Thoracic aorta (tissue), 2 donors: Measurements from ENCODE around the gene SYT6. TPM values are rescaled to one million over a fixed set of nuclear protein-coding genes. Genes with fewer than 3 reads are reported as not detected.

Experiments used
- ATAC-seq: fragments of 150-250 bp; one replicate; pipeline ENCODE4 v1.8.0; 2017; ENCODE audit warnings: low read depth; ENCODE audit not compliant: insufficient number of reproducible peaks, low FRiP score
- DNase-seq: peaks from one replicate; pipeline ENCODE4 v3.0.0-alpha.2; 2020; ENCODE audit warnings: low spot score
- H3K27ac ChIP-seq, 2 donors: fragments of 200-600 bp; sonication (generic); 1 replicate in 1 of 2; 2 replicates in 1 of 2; pipeline ENCODE4 v1.5.1; 2016; ENCODE audit warnings: mild to moderate bottlenecking in 2 of 2, moderate library complexity in 2 of 2
- H3K27me3 ChIP-seq: fragments of 200-600 bp; sonication (generic); replicated peaks from 2 replicates; pipeline ENCODE4 v1.6.0; 2016; ENCODE audit warnings: mild to moderate bottlenecking; ENCODE audit not compliant: insufficient read depth
- H3K36me3 ChIP-seq: fragments of 200-600 bp; sonication (generic); one replicate; pipeline ENCODE4 v1.5.1; 2016
- H3K4me1 ChIP-seq, 2 donors: fragments of 200-600 bp; sonication (generic); 1 replicate in 1 of 2; 2 replicates in 1 of 2; pipeline versions ENCODE4 v1.5.1 to v1.6.0; 2016; ENCODE audit warnings: low read depth in 2 of 2, mild to moderate bottlenecking in 1 of 2; ENCODE audit not compliant: control insufficient read depth in 1 of 2
- H3K4me3 ChIP-seq: fragments of 200-600 bp; sonication (generic); 2 replicates; pipeline ENCODE4 v1.5.1; 2016; ENCODE audit warnings: mild to moderate bottlenecking
- H3K9me3 ChIP-seq: fragments of 200-600 bp; sonication (generic); 2 replicates; pipeline ENCODE4 v1.5.1; 2016
- CTCF ChIP-seq: fragments of 200-600 bp; sonication (generic); IDR thresholded peaks from one replicate; pipeline ENCODE4 v1.5.1; 2019; ENCODE audit warnings: antibody characterized with exemption
- total RNA-seq, 2 donors: library from RNA; depleted of rRNA; stranded (reverse); fragments of >200 nt; gene quantifications; one replicate each; pipeline versions ENCODE4 v1.1.0 to v1.2.3, GENCODE V29; 2016

SYT6 gene
- total RNA-seq, 2 donors from 2014 or later = 0.85 TPM; not detected in 1

GRCh38 chr1:114139540-114139939 lies 14.1 kb downstream of the SYT6 start:
- TF ChIP-seq CTCF = no peak
- Histone ChIP-seq H3K36me3 (no peaks in the 10 kb centered on the region), H3K4me3 (no peak overlapping the region), H3K27me3 (no peaks in the 10 kb centered on the region), H3K9me3 (no peaks in the 10 kb centered on the region), H3K27ac (no peak overlapping the region), H3K4me1 (no peaks in the 10 kb centered on the region)
- ATAC-seq (no peak), DNase-seq (no peak)

GRCh38 chr1:114137497-114137896 lies 16.2 kb downstream of the SYT6 start:
- ATAC-seq (no peak), DNase-seq (no peak)
- H3K27me3 ChIP-seq = no peaks in the 10 kb centered on the region
- H3K4me3 ChIP-seq = no peak overlapping the region
- no peak overlapping the region for H3K27ac ChIP-seq
- no peaks in the 10 kb centered on the region for H3K36me3 ChIP-seq
- TF ChIP-seq CTCF = no peak
- H3K4me1 ChIP-seq = no peaks in the 10 kb centered on the region
- H3K9me3 ChIP-seq = no peaks in the 10 kb centered on the region

GRCh38 chr1:114135786-114136185 lies 17.9 kb downstream of the SYT6 start:
- Histone ChIP-seq H3K9me3 (no peaks in the 10 kb centered on the region), H3K27me3 (no peaks in the 10 kb centered on the region), H3K4me1 (no peaks in the 10 kb centered on the region), H3K27ac (no peak overlapping the region), H3K36me3 (no peaks in the 10 kb centered on the region), H3K4me3 (no peak overlapping the region)
- TF ChIP-seq CTCF = no peak
- DNase-seq (no peak), ATAC-seq (no peak)

- ATAC-seq (no peak), DNase-seq (no peak)
- Histone ChIP-seq H3K4me3 (no peak overlapping the region), H3K36me3 (no peaks in the 10 kb centered on the region), H3K27me3 (no peaks in the 10 kb centered on the region), H3K9me3 (no peaks in the 10 kb centered on the region), H3K27ac (no peak overlapping the region), H3K4me1 (no peaks in the 10 kb centered on the region)
- no peak for TF ChIP-seq CTCF
Measured at GRCh38 chr1:114134518-114134917, 19.2 kb downstream of the SYT6 start.

- TF ChIP-seq CTCF = no peak
- H3K27me3 ChIP-seq = no peaks in the 10 kb centered on the region
- no peak for DNase-seq
- no peak for ATAC-seq
- H3K9me3 ChIP-seq = no peaks in the 10 kb centered on the region
- H3K36me3 ChIP-seq = no peaks in the 10 kb centered on the region
- no peak overlapping the region for H3K4me3 ChIP-seq
- no peaks in the 10 kb centered on the region for H3K4me1 ChIP-seq
- no peak overlapping the region for H3K27ac ChIP-seq
Measured at GRCh38 chr1:114133129-114133528, 20.5 kb downstream of the SYT6 start.
